DOHH2 (cell line): ENCODE results near the gene OR51A4.

Experiments
- EZH2phosphoT487 ChIP-seq: fragments of 200-600 bp; sonication (generic); IDR thresholded peaks from 2 replicates; pipeline ENCODE4 v1.6.1; 2017; ENCODE audit warnings: borderline replicate concordance, mild to moderate bottlenecking, antibody characterized with exemption, low read length, moderate library complexity, mixed read lengths
- TF ChIP-seq, protein P1 (sequence below): fragments of 200-600 bp; sonication (generic); IDR thresholded peaks from one replicate; pipeline ENCODE4 v1.5.1; 2014; ENCODE audit warnings: antibody characterized with exemption, mild to moderate bottlenecking, low read depth, low read length; ENCODE audit not compliant: poor library complexity, severe bottlenecking

DNA sequence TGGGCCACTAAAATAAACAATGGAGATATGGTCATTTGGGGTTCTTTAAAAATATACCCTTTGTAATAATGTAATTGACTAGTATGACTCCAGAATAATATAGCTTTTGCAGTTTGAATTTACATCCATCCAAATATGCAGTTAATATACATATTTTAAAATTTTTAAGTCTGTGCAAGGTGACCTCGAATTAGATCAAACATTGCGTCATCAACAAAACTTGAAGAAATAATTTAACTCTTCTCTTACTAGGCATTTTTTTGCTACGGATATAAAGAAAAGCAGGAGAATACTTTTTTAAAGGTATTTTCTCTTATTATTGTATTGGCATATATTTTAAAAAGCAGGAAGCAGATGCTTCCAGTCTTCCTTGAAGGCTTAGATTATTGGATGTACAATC lies 10.7 kb downstream of the OR51A4 start:
- TF ChIP-seq, protein P1, sequence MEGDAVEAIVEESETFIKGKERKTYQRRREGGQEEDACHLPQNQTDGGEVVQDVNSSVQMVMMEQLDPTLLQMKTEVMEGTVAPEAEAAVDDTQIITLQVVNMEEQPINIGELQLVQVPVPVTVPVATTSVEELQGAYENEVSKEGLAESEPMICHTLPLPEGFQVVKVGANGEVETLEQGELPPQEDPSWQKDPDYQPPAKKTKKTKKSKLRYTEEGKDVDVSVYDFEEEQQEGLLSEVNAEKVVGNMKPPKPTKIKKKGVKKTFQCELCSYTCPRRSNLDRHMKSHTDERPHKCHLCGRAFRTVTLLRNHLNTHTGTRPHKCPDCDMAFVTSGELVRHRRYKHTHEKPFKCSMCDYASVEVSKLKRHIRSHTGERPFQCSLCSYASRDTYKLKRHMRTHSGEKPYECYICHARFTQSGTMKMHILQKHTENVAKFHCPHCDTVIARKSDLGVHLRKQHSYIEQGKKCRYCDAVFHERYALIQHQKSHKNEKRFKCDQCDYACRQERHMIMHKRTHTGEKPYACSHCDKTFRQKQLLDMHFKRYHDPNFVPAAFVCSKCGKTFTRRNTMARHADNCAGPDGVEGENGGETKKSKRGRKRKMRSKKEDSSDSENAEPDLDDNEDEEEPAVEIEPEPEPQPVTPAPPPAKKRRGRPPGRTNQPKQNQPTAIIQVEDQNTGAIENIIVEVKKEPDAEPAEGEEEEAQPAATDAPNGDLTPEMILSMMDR = no peak
- TF ChIP-seq EZH2phosphoT487 = no peak
